Posterior vena cava (tissue), 2 donors: Measurements from ENCODE around the gene RGL4. TPM values are rescaled to one million over a fixed set of nuclear protein-coding genes. Genes with fewer than 3 reads are reported as not detected.
A peak's percentile ranks its signal among the peaks of the same experiment; 100 is the strongest.
"Not testable (repeated sequence)": the region's sequence is repeated elsewhere in the genome, so short reads cannot be mapped to it uniquely, and the experiment has no call there.

Experiments
- DNase-seq: peaks from one replicate; pipeline ENCODE4 v3.0.0-alpha.2; 2020; ENCODE audit warnings: low spot score
- intact Hi-C, 2 donors: fragments of 100-400 bp; cut with DNase I; formaldehyde crosslinking; loops; one replicate each; pipeline versions ENCODE4 v1.14.1 to v1.14.2; 2022 to 2023
- total RNA-seq, 2 donors: library from RNA; stranded (reverse); fragmentation: NEBNext Ultra II Directional; extraction: Animal tissue kit (Norgen Biotek cat#: 25700); gene quantifications; one replicate each; pipeline ENCODE4 v1.2.1, GENCODE V29; 2021
- donor health status: DM: yes; HTN: yes; CAD: no.
- donor health status: DM: yes; HTN: yes; CAD: no.

The RGL4 gene
- total RNA-seq, 2 donors from 2014 or later = 0.24 to 1.7 TPM

GRCh38 chr22:23676841-23677700 is 13.7 kb upstream of the RGL4 start:
- DNase-seq = peak; percentile 36

GRCh38 chr22:23677701-23677995 is 13.2 kb upstream of the RGL4 start:
- DNase-seq = peak; percentile 54
- intact Hi-C loops = no loop called here

More at GRCh38 chr22:23676841-23677700, 13.7 kb upstream of the RGL4 start:
- intact Hi-C loops = not testable (repeated sequence)

- peak; percentile 28 for DNase-seq
- intact Hi-C loops = no loop called here
Measured at GRCh38 chr22:23678133-23678532, 12.7 kb upstream of the RGL4 start.

- DNase-seq = peak; percentile 50
- intact Hi-C loops = no loop called here
Measured at GRCh38 chr22:23681026-23681809, 9.6 kb upstream of the RGL4 start.

- intact Hi-C loops = no loop called here
- DNase-seq = no peak
Measured at GRCh38 chr22:23682077-23682476, 8.7 kb upstream of the RGL4 start.

GRCh38 chr22:23682827-23683355 is 7.9 kb upstream of the RGL4 start:
- intact Hi-C loops = no loop called here
- peak; percentile 32 for DNase-seq

GRCh38 chr22:23683545-23683944 is 7.3 kb upstream of the RGL4 start:
- intact Hi-C loops = no loop called here
- DNase-seq = peak; percentile 52

- intact Hi-C loops = no loop called here
- DNase-seq = peak; percentile 70
Measured at GRCh38 chr22:23684026-23684425, 6.8 kb upstream of the RGL4 start.

- intact Hi-C loops = no loop called here
- DNase-seq = peak; percentile 64
Measured at GRCh38 chr22:23684561-23685031, 6.2 kb upstream of the RGL4 start.

GRCh38 chr22:23685205-23685784 is 5.5 kb upstream of the RGL4 start:
- intact Hi-C loops = no loop called here
- peak; percentile 80 for DNase-seq

- intact Hi-C loops = no loop called here
- peak; percentile 41 for DNase-seq
Measured at GRCh38 chr22:23686416-23687024, 4.3 kb upstream of the RGL4 start.

GRCh38 chr22:23688121-23688520 is 2.7 kb upstream of the RGL4 start:
- intact Hi-C loops = no loop called here
- peak; percentile 77 for DNase-seq

- peak; percentile 54 for DNase-seq
Measured at GRCh38 chr22:23688571-23688970, 2.2 kb upstream of the RGL4 start.

GRCh38 chr22:23689414-23689813 is 1.4 kb upstream of the RGL4 start:
- intact Hi-C loops = no loop called here
- peak; percentile 59 for DNase-seq

More at GRCh38 chr22:23688571-23688970, 2.2 kb upstream of the RGL4 start:
- intact Hi-C loops = no loop called here

GRCh38 chr22:23691748-23692423 is 1.1 kb downstream of the RGL4 start:
- peak; percentile 54 for DNase-seq
- intact Hi-C loops = no loop called here

GRCh38 chr22:23692598-23693291 is 1.9 kb downstream of the RGL4 start:
- intact Hi-C loops = no loop called here
- DNase-seq = peak; percentile 69

GRCh38 chr22:23693979-23694680 is 3.3 kb downstream of the RGL4 start:
- intact Hi-C loops = no loop called here
- peak; percentile 66 for DNase-seq

- intact Hi-C loops = no loop called here
- DNase-seq = peak; percentile 66
Measured at GRCh38 chr22:23695141-23695540, 4.3 kb downstream of the RGL4 start.
